Kidney (tissue), 14 donors: ENCODE data around the gene APCDD1L. TPM values are rescaled to one million over a fixed set of nuclear protein-coding genes. Genes with fewer than 3 reads are reported as not detected.

ENCODE experiments used
- DNase-seq, 5 donors: peaks; one replicate each; pipeline ENCODE4 v3.0.0-alpha.2; 2013 to 2020
- FAIRE-seq: peaks from 2 replicates; lab custom pipeline; 2012; peaks lifted over from hg19 to GRCh38; lab: Jason Lieb, UNC
- H3K27ac ChIP-seq, 2 donors: one replicate each; pipeline ENCODE4 v1.7.0; 2013; ENCODE audit warnings: low read depth in 2 of 2, low read length in 2 of 2, inconsistent platforms in 1 of 2
- H3K27me3 ChIP-seq: one replicate; pipeline ENCODE4 v1.7.1; 2013; ENCODE audit warnings: low read length, inconsistent platforms; ENCODE audit not compliant: control insufficient read depth, insufficient read depth
- H3K36me3 ChIP-seq, 3 donors: one replicate each; pipeline versions ENCODE4 v1.7.0 to v1.7.1; 2013; ENCODE audit warnings: low read length in 3 of 3, control low read depth in 1 of 3, inconsistent platforms in 1 of 3; ENCODE audit not compliant: insufficient read depth in 3 of 3, control insufficient read depth in 2 of 3
- H3K4me1 ChIP-seq, 3 donors: one replicate each; pipeline versions ENCODE4 v1.7.0 to v1.7.1; 2013; ENCODE audit warnings: low read length in 3 of 3, inconsistent platforms in 1 of 3, low read depth in 1 of 3; ENCODE audit not compliant: control insufficient read depth in 2 of 3, insufficient read depth in 2 of 3
- H3K4me3 ChIP-seq, 3 donors: one replicate each; pipeline versions ENCODE4 v1.7.0 to v1.8.1; 2013; ENCODE audit warnings: low read length in 3 of 3, control low read depth in 1 of 3, inconsistent platforms in 1 of 3
- H3K9ac ChIP-seq, 3 donors: one replicate each; pipeline versions ENCODE4 v1.7.0 to v1.7.1; 2013; ENCODE audit warnings: low read length in 3 of 3, control low read depth in 1 of 3, inconsistent platforms in 1 of 3
- H3K9me3 ChIP-seq, 3 donors: one replicate each; pipeline versions ENCODE4 v1.7.0 to v1.7.1; 2013; ENCODE audit warnings: low read length in 3 of 3, control low read depth in 1 of 3, inconsistent platforms in 1 of 3; ENCODE audit not compliant: control insufficient read depth in 2 of 3, insufficient read depth in 1 of 3
- intact Hi-C: fragments of 100-400 bp; cut with DNase I; formaldehyde crosslinking; loops from one replicate; pipeline ENCODE4 v1.11.1; 2022
- polyA plus RNA-seq: library from polyadenylated mRNA; stranded (reverse); fragments of 350-450 nt; fragmentation: Illumina TruSeq; extraction: RNeasy Lipid Tissue Mini Kit (QIAGEN cat#74804); gene quantifications from one replicate; pipeline ENCODE4 v1.2.3, GENCODE V29; 2014; ENCODE audit warnings: low read depth, low replicate concordance; ENCODE audit not compliant: insufficient read depth
- total RNA-seq: library from RNA; stranded (reverse); fragmentation: NEBNext Ultra II Directional; extraction: Animal tissue kit (Norgen Biotek cat#: 25700); gene quantifications from one replicate; pipeline ENCODE4 v1.2.1, GENCODE V29; 2021
- TF ChIP-seq, protein P1 (sequence below): IDR thresholded peaks from 3 replicates; pipeline ENCODE4 v1.5.1; 2012; ENCODE audit warnings: mild to moderate bottlenecking, moderate library complexity, borderline replicate concordance; ENCODE audit not compliant: insufficient read depth; ENCODE audit errors: extremely low read depth
- donor health status: control.
- donor health status: control.
- donor health status: control.
- donor health status: control.
- donor health status: control.
- donor health status: DM: yes; HTN: yes; CAD: no.
- donor health status: Normal renal cell carcinoma (clear cell type).

APCDD1L gene
- total and polyA plus RNA-seq, 2 donors from 2014 or later: 1.2 to 4.5 TPM

GRCh38 chr20:58446264-58446959 lies 68.8 kb downstream of the APCDD1L start:
- H3K9me3 ChIP-seq: no peaks in the 10 kb centered on the region
- DNase-seq (no peak), FAIRE-seq (no peak)
- H3K4me3 ChIP-seq: no peak overlapping the region
- intact Hi-C loops: no loop called here
- H3K27me3 ChIP-seq: no peaks in the 10 kb centered on the region
- no peak overlapping the region for H3K27ac ChIP-seq
- TF ChIP-seq, protein P1, sequence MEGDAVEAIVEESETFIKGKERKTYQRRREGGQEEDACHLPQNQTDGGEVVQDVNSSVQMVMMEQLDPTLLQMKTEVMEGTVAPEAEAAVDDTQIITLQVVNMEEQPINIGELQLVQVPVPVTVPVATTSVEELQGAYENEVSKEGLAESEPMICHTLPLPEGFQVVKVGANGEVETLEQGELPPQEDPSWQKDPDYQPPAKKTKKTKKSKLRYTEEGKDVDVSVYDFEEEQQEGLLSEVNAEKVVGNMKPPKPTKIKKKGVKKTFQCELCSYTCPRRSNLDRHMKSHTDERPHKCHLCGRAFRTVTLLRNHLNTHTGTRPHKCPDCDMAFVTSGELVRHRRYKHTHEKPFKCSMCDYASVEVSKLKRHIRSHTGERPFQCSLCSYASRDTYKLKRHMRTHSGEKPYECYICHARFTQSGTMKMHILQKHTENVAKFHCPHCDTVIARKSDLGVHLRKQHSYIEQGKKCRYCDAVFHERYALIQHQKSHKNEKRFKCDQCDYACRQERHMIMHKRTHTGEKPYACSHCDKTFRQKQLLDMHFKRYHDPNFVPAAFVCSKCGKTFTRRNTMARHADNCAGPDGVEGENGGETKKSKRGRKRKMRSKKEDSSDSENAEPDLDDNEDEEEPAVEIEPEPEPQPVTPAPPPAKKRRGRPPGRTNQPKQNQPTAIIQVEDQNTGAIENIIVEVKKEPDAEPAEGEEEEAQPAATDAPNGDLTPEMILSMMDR: no peak
- H3K4me1 ChIP-seq: peaks cover 0 to 5% (median 3%) of the 10 kb centered on the region in 3 donors
- no peak overlapping the region for H3K9ac ChIP-seq
- peaks cover 0 to 5% (median 4%) of the 10 kb centered on the region in 3 donors for H3K36me3 ChIP-seq

- intact Hi-C loops: no loop called here
- H3K9ac ChIP-seq: no peak overlapping the region
- no peaks in the 10 kb centered on the region for H3K9me3 ChIP-seq
- TF ChIP-seq, protein P1: no peak
- DNase-seq: no peak
- H3K36me3 ChIP-seq: peaks cover 0 to 5% (median 4%) of the 10 kb centered on the region in 3 donors
- H3K27me3 ChIP-seq: no peaks in the 10 kb centered on the region
- no peak for FAIRE-seq
- no peak overlapping the region for H3K4me3 ChIP-seq
- H3K27ac ChIP-seq: no peak overlapping the region
- peaks cover 0 to 5% (median 3%) of the 10 kb centered on the region in 3 donors for H3K4me1 ChIP-seq
These were observed 70.4 kb downstream of the APCDD1L start for GRCh38 chr20:58444746-58445255.

- Histone ChIP-seq H3K9ac (no peak overlapping the region), H3K36me3 (peaks cover 0 to 4% (median 3%) of the 10 kb centered on the region in 3 donors), H3K9me3 (no peaks in the 10 kb centered on the region), H3K27ac (no peak overlapping the region), H3K4me3 (no peak overlapping the region), H3K27me3 (no peaks in the 10 kb centered on the region), H3K4me1 (peaks cover 0 to 13% (median 8%) of the 10 kb centered on the region in 3 donors)
- intact Hi-C loops: no loop called here
- DNase-seq (no peak), FAIRE-seq (no peak)
- TF ChIP-seq, protein P1: no peak
These were observed 73.5 kb downstream of the APCDD1L start for GRCh38 chr20:58441723-58442122.
